ENCODE measurements around the gene PUSL1. TPM values are rescaled to one million over a fixed set of nuclear protein-coding genes. Genes with fewer than 3 reads are reported as not detected.

Gene PUSL1
- total and polyA plus RNA-seq, 2 of the 4 experiments (the other 2 are of a cell fraction): 10.9 to 33.0 TPM

GRCh38 chr1:1336931-1337792 lies 28.8 kb downstream of the PUSL1 start:
- Histone ChIP-seq H3K4ac (ENCODE audit: low read depth, low read length) (no peak overlapping the region), H4K91ac (ENCODE audit: insufficient read depth, low read depth, low read length) (no peak overlapping the region), H3K36me3 (ENCODE audit: control insufficient read depth, insufficient read depth, low read length) (peaks cover 48% of the 10 kb centered on the region), H3K4me3 (ENCODE audit: insufficient read depth, low read depth, low read length) (no peak overlapping the region), H2BK120ac (ENCODE audit: low read depth, low read length) (no peak overlapping the region), H3K23ac (ENCODE audit: low read depth, low read length) (no peak overlapping the region), H2BK20ac (ENCODE audit: low read depth, low read length) (no peak overlapping the region), H3K9me3 (ENCODE audit: control insufficient read depth, insufficient read depth, low read length) (no peaks in the 10 kb centered on the region), H4K20me1 (ENCODE audit: insufficient read depth, low read length) (peaks cover 15% of the 10 kb centered on the region), H4K8ac (ENCODE audit: low read depth in 2 of 2, low read length in 2 of 2) (no peak overlapping the region), H2AK5ac (ENCODE audit: low read depth, low read length) (no peak overlapping the region), H3K18ac (ENCODE audit: low read depth, low read length) (no peak overlapping the region), H3K9me1 (ENCODE audit: insufficient read depth, low read length) (peaks cover 9% of the 10 kb centered on the region), H3K27me3 (ENCODE audit: control insufficient read depth, insufficient read depth, low read length) (no peaks in the 10 kb centered on the region), H2BK5ac (ENCODE audit: low read depth, low read length, poor library complexity, severe bottlenecking) (no peak overlapping the region), H2AFZ (replicated peaks; ENCODE audit: low read length, poor library complexity) (no peak overlapping the region), H3K4me1 (ENCODE audit: control insufficient read depth, insufficient read depth, low read length) (no peaks in the 10 kb centered on the region), H3K14ac (replicated peaks; ENCODE audit: low read depth, low read length) (no peak overlapping the region), H3K79me1 (ENCODE audit: low read depth in 1 of 2, low read length in 2 of 2) (peaks cover 12 to 16% of the 10 kb centered on the region in 2 experiments), H3K56ac (ENCODE audit: extremely low read depth, insufficient read depth, low read length) (no peak overlapping the region), H2BK15ac (ENCODE audit: low read depth, low read length) (no peak overlapping the region), H2AK9ac (replicated peaks; ENCODE audit: low read depth, low read length, poor library complexity) (no peak overlapping the region), H3K4me2 (ENCODE audit: low read depth, low read length) (no peak overlapping the region), H4K5ac (ENCODE audit: low read depth, low read length) (no peak overlapping the region), H3K27ac (ENCODE audit: insufficient read depth, low read length) (no peak overlapping the region), H3K9ac (ENCODE audit: low read depth, low read length) (no peak overlapping the region)
- DNase-seq (no peak), ATAC-seq (ENCODE audit: low read depth) (no peak)
- POLR2A ChIA-PET (ENCODE audit: unreplicated experiment): no interaction called here
- BruUV-seq (replicated peaks): no TSS peak
- in situ Hi-C loops (cut with MboI; ENCODE audit: low sequenced_read_pairs) (no loop called here), intact Hi-C loops (cut with micrococcal nuclease) (no loop called here), dilution Hi-C loops (cut with HindIII; ENCODE audit: low sequenced_read_pairs, unreplicated experiment) (no loop called here)
- WGBS, 2 experiments (ENCODE audit: extremely low coverage in 2 of 2, insufficient read length in 1 of 2): 94% methylated on average over 22 of the region's 32 CpGs; no CpG with 5 or more reads in 1 of the 2 experiments
- CTCF ChIA-PET: no interaction called here
- no peak for TF ChIP-seq CTCF (conservative IDR thresholded peaks at IDR 0.05; ENCODE audit: low read depth, low read length)
- TF ChIP-seq FOS (IDR thresholded peaks at IDR 0.05; ENCODE audit: low read depth, low read length): no peak
- no peak for TF ChIP-seq MAFK (IDR thresholded peaks at IDR 0.05; ENCODE audit: low read depth, low read length)
- TF ChIP-seq POLR2A (IDR thresholded peaks at IDR 0.05; ENCODE audit: low read depth, low read length): no peak
- TF ChIP-seq MXI1 (IDR thresholded peaks at IDR 0.05; ENCODE audit: borderline replicate concordance, low read depth, low read length): no peak
- no peak for TF ChIP-seq RFX5 (IDR thresholded peaks at IDR 0.05; ENCODE audit: low read depth, low read length)
- no peak for TF ChIP-seq USF2 (IDR thresholded peaks at IDR 0.05; ENCODE audit: low read depth, low read length)
- no peak for TF ChIP-seq SMC3 (IDR thresholded peaks at IDR 0.05; ENCODE audit: low read depth, low read length)
- no peak for TF ChIP-seq RCOR1 (IDR thresholded peaks at IDR 0.05; ENCODE audit: insufficient replicate concordance, low read length)
- TF ChIP-seq MAZ (IDR thresholded peaks at IDR 0.05; ENCODE audit: borderline replicate concordance, low read depth, low read length): no peak
- no peak for TF ChIP-seq CHD1 (IDR thresholded peaks at IDR 0.05; ENCODE audit: low read depth, low read length)
- no peak for TF ChIP-seq CEBPB (IDR thresholded peaks at IDR 0.05; ENCODE audit: low read depth, low read length)
- TF ChIP-seq ELK1 (IDR thresholded peaks at IDR 0.05; ENCODE audit: borderline replicate concordance, low read depth, low read length): no peak
- no peak for TF ChIP-seq RAD21 (IDR thresholded peaks at IDR 0.05; ENCODE audit: low read length)
- no peak for TF ChIP-seq BHLHE40 (IDR thresholded peaks at IDR 0.05; ENCODE audit: low read depth, low read length)
